Measurements from ENCODE around the gene NR6A1. TPM values are rescaled to one million over a fixed set of nuclear protein-coding genes. Genes with fewer than 3 reads are reported as not detected.

Gene NR6A1
- total and polyA plus RNA-seq, 9 donors: 0.41 to 0.93 (median 0.62) TPM

- Histone ChIP-seq H3K36me3 (ENCODE audit: control insufficient read depth, insufficient read depth, low read length) (peaks cover 6% of the 10 kb centered on the region), H3K4me3 (ENCODE audit: low read length) (no peak overlapping the region), H3K27ac (ENCODE audit: low read length) (no peak overlapping the region), H3K4me1 (ENCODE audit: control insufficient read depth, insufficient read depth, low read length) (no peaks in the 10 kb centered on the region), H3K27me3 (ENCODE audit: control insufficient read depth, insufficient read depth, low read length) (no peaks in the 10 kb centered on the region), H3K9me3 (replicated peaks; ENCODE audit: control insufficient read depth, low read depth, low read length) (no peaks in the 10 kb centered on the region)
- DNase-seq: no peak
- WGBS (ENCODE audit: insufficient coverage): no CpG with 5 or more reads among the region's 16 CpGs
Observed at GRCh38 chr9:124695280-124695890, 75.7 kb downstream of the NR6A1 start.

DNA sequence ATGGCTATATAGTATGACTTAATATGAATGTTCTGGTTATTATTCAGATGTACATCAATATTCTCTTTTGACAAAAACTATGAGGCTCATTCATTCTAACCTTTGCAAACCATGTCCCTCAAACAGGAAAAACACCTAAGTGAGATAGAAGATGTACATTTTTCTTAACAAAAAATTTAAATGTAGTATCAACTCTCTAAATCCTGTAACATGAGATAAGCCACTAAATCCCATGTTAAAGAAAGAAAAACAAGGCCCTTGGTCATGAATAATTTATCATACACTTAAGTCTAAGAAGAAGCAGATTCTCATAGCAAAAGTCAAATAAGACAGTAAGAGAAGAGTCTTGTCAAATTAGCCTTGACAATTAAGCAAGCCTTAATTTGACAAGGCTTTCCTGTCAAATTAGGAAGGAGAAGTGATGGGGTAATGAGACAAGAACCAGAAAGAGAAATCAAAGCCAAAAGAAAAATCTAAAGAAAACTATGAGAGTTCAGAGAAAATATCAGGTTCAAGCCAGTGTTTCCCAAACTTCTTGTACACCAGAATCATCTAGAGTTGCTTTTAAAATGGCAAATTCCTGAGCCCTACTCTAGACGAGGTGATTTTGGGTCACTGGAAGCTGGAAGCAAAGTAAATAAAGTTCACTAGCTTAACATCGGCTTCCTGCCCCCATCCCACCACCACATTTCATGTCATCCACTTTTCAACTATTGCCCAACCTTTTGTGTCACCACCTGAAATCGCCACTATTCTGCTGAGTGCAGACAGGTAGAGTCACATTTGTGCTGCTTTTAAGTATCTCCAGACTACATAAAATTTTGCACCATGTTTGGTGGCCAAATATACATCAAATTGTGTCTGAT is 76.5 kb downstream of the NR6A1 start:
- no peak for DNase-seq
- 70% methylated on average over 2 of the region's 3 CpGs for WGBS (ENCODE audit: insufficient coverage)
- no peaks in the 10 kb centered on the region for H3K9me3 ChIP-seq (replicated peaks; ENCODE audit: control insufficient read depth, low read depth, low read length)
- H3K27me3 ChIP-seq (ENCODE audit: control insufficient read depth, insufficient read depth, low read length): no peaks in the 10 kb centered on the region
- H3K27ac ChIP-seq (ENCODE audit: low read length): no peak overlapping the region
- H3K4me1 ChIP-seq (ENCODE audit: control insufficient read depth, insufficient read depth, low read length): no peaks in the 10 kb centered on the region
- H3K4me3 ChIP-seq (ENCODE audit: low read length): no peak overlapping the region
- H3K36me3 ChIP-seq (ENCODE audit: control insufficient read depth, insufficient read depth, low read length): peaks cover 6% of the 10 kb centered on the region

DNA sequence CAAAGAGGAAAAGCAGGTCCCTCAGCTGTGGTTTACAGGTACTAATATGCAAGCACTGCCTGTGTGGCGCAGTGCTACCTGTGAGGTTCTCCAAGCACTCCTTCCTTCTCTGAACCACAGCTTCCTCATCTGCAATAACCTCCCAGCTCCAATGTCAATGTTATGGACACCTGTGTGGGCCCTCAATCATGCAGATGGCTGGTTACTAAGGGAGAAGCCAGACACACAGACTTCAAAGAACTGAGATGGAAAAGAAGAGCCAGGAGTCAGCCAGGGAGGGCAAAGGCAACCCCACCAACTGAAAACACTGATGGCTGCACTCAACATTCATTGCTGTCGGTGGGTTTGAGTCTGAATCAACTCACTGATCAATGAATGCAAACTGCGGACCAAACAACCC is 77.7 kb downstream of the NR6A1 start:
- H3K9me3 ChIP-seq (replicated peaks; ENCODE audit: control insufficient read depth, low read depth, low read length): no peaks in the 10 kb centered on the region
- H3K27me3 ChIP-seq (ENCODE audit: control insufficient read depth, insufficient read depth, low read length): no peaks in the 10 kb centered on the region
- H3K4me3 ChIP-seq (ENCODE audit: low read length): no peak overlapping the region
- no peak overlapping the region for H3K27ac ChIP-seq (ENCODE audit: low read length)
- WGBS (ENCODE audit: insufficient coverage): 89% methylated on average over 2 of the region's 3 CpGs
- peaks cover 6% of the 10 kb centered on the region for H3K36me3 ChIP-seq (ENCODE audit: control insufficient read depth, insufficient read depth, low read length)
- H3K4me1 ChIP-seq (ENCODE audit: control insufficient read depth, insufficient read depth, low read length): no peaks in the 10 kb centered on the region
- DNase-seq: no peak

DNA sequence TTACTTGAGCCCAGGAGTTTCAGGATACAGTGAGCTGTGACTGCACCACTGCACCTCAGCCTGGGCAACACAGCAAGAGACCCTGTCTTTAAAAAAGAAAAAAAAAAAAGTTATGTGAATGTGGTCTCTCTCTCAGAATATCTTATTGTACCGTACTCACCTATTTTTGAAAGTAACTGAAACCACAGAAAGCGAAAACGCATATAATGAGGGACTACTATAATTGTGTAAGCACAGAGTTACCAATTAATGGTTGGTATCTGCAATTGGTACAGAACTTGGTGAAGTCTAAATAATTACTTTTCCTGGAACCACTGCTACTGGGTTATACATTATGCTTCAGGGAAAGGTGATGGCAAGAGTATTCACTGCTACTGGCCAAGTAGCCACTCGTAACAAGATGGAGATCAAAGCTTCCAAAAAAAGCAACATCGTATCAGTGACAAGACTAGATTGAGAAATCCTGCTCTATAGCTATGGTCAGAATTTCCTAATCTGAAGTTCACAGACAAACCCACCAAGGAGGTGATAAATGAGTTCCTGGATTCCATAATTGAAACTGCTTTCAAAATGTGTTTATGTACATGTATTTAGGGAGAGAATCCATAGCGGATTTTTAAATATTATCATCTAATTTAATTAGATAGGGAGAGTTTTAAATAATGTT is 82.7 kb downstream of the NR6A1 start:
- Histone ChIP-seq H3K27me3 (ENCODE audit: control insufficient read depth, insufficient read depth, low read length) (no peaks in the 10 kb centered on the region), H3K9me3 (replicated peaks; ENCODE audit: control insufficient read depth, low read depth, low read length) (no peaks in the 10 kb centered on the region), H3K36me3 (ENCODE audit: control insufficient read depth, insufficient read depth, low read length) (peaks cover 3% of the 10 kb centered on the region), H3K4me1 (ENCODE audit: control insufficient read depth, insufficient read depth, low read length) (peaks cover 2% of the 10 kb centered on the region), H3K4me3 (ENCODE audit: low read length) (no peak overlapping the region), H3K27ac (ENCODE audit: low read length) (no peak overlapping the region)
- no peak for DNase-seq
- WGBS (ENCODE audit: insufficient coverage): 92% methylated on average over 2 of the region's 6 CpGs

DNA sequence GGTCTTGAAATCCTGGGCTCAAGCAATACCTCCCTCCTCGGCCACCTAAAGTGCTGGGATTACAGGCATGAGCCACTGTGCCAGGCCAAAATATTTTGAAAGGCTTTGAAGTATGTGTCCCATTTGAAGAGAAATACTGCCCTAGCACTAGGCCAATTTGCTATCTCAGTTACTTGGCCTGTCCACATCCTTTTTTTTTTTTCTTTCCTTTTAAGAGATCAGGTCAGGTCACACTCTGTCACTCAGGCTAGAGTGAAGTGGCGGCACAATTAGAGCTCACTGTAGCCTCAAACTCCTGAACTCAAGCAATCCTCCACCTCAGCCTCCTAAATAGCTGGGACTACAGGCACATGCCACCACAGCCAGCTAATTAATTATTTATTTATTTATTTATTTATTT is 84.2 kb downstream of the NR6A1 start:
- no peak overlapping the region for H3K27ac ChIP-seq (ENCODE audit: low read length)
- H3K27me3 ChIP-seq (ENCODE audit: control insufficient read depth, insufficient read depth, low read length): no peaks in the 10 kb centered on the region
- no peak overlapping the region for H3K4me3 ChIP-seq (ENCODE audit: low read length)
- no peak for DNase-seq
- H3K9me3 ChIP-seq (replicated peaks; ENCODE audit: control insufficient read depth, low read depth, low read length): no peaks in the 10 kb centered on the region
- H3K4me1 ChIP-seq (ENCODE audit: control insufficient read depth, insufficient read depth, low read length): peaks cover 2% of the 10 kb centered on the region
- WGBS (ENCODE audit: insufficient coverage): no CpG with 5 or more reads among the region's 2 CpGs
- H3K36me3 ChIP-seq (ENCODE audit: control insufficient read depth, insufficient read depth, low read length): peaks cover 3% of the 10 kb centered on the region

DNA sequence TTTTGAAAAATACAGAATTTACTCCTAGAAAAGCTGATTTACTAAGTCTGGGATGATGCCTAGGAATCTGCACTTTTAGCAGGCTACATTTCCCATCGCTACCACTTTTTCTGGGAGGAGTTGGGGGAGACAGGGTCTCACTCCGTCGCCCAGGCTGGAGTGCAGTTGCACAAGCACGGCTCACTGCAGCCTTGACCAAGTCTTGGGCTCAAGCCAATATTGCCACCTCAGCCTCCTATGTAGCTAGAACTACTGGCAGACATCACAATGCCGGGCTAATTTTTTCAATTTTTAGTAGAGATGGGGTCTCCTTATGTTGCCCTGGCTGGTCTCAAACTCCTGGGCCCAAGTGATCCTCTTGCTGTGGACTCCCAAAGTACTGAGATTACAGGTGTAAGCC is 85.9 kb downstream of the NR6A1 start:
- no peaks in the 10 kb centered on the region for H3K27me3 ChIP-seq (ENCODE audit: control insufficient read depth, insufficient read depth, low read length)
- no peak for DNase-seq
- H3K27ac ChIP-seq (ENCODE audit: low read length): no peak overlapping the region
- peaks cover 2% of the 10 kb centered on the region for H3K4me1 ChIP-seq (ENCODE audit: control insufficient read depth, insufficient read depth, low read length)
- whole genome bisulfite sequencing (ENCODE audit: insufficient coverage): 83% methylated on average over 4 of the region's 5 CpGs
- H3K36me3 ChIP-seq (ENCODE audit: control insufficient read depth, insufficient read depth, low read length): no peaks in the 10 kb centered on the region
- H3K9me3 ChIP-seq (replicated peaks; ENCODE audit: control insufficient read depth, low read depth, low read length): no peaks in the 10 kb centered on the region
- no peak overlapping the region for H3K4me3 ChIP-seq (ENCODE audit: low read length)

- H3K9me3 ChIP-seq (replicated peaks; ENCODE audit: control insufficient read depth, low read depth, low read length): no peaks in the 10 kb centered on the region
- WGBS (ENCODE audit: insufficient coverage): 33% methylated on average over 1 of the region's 1 CpG
- peak; percentile 41 for DNase-seq
Observed at GRCh38 chr9:124684169-124684568, 86.9 kb downstream of the NR6A1 start.

DNA sequence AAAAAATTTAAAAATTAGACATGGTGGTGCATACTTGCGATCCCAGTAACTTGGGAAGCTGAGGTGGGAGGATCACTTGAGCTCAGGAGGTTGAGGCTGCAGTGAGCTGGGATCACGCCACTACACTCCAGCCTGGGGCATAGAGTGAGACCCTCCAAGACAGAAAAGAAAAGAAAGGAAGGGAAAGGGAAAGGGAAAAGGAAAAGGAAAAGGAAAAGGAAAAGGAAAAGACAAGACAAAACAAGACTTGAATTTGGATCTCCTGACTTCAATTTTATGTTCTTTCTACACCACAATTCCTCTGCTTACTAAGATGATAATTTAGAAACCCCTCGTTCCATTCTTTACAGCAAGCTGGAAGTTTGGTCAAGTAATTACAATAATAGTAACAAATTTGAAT is 88.1 kb downstream of the NR6A1 start:
- WGBS (ENCODE audit: insufficient coverage): 100% methylated on average over 2 of the region's 3 CpGs
- Histone ChIP-seq H3K27ac (ENCODE audit: low read length) (no peak overlapping the region), H3K4me3 (ENCODE audit: low read length) (no peak overlapping the region), H3K9me3 (replicated peaks; ENCODE audit: control insufficient read depth, low read depth, low read length) (no peaks in the 10 kb centered on the region), H3K4me1 (ENCODE audit: control insufficient read depth, insufficient read depth, low read length) (peaks cover 2% of the 10 kb centered on the region), H3K27me3 (ENCODE audit: control insufficient read depth, insufficient read depth, low read length) (no peaks in the 10 kb centered on the region), H3K36me3 (ENCODE audit: control insufficient read depth, insufficient read depth, low read length) (no peaks in the 10 kb centered on the region)
- DNase-seq: no peak

More at GRCh38 chr9:124684169-124684568, 86.9 kb downstream of the NR6A1 start:
- no peaks in the 10 kb centered on the region for H3K27me3 ChIP-seq (ENCODE audit: control insufficient read depth, insufficient read depth, low read length)
- no peaks in the 10 kb centered on the region for H3K36me3 ChIP-seq (ENCODE audit: control insufficient read depth, insufficient read depth, low read length)
- H3K4me3 ChIP-seq (ENCODE audit: low read length): no peak overlapping the region
- H3K27ac ChIP-seq (ENCODE audit: low read length): no peak overlapping the region
- peaks cover 2% of the 10 kb centered on the region for H3K4me1 ChIP-seq (ENCODE audit: control insufficient read depth, insufficient read depth, low read length)

- no peak overlapping the region for H3K27ac ChIP-seq (ENCODE audit: low read length)
- WGBS (ENCODE audit: insufficient coverage): no CpG with 5 or more reads among the region's 1 CpG
- H3K9me3 ChIP-seq (replicated peaks; ENCODE audit: control insufficient read depth, low read depth, low read length): no peaks in the 10 kb centered on the region
- no peaks in the 10 kb centered on the region for H3K27me3 ChIP-seq (ENCODE audit: control insufficient read depth, insufficient read depth, low read length)
- no peak overlapping the region for H3K4me3 ChIP-seq (ENCODE audit: low read length)
- peaks cover 6% of the 10 kb centered on the region for H3K4me1 ChIP-seq (ENCODE audit: control insufficient read depth, insufficient read depth, low read length)
- DNase-seq: no peak
- H3K36me3 ChIP-seq (ENCODE audit: control insufficient read depth, insufficient read depth, low read length): no peaks in the 10 kb centered on the region
Observed at GRCh38 chr9:124680714-124681390, 90.3 kb downstream of the NR6A1 start.

DNA sequence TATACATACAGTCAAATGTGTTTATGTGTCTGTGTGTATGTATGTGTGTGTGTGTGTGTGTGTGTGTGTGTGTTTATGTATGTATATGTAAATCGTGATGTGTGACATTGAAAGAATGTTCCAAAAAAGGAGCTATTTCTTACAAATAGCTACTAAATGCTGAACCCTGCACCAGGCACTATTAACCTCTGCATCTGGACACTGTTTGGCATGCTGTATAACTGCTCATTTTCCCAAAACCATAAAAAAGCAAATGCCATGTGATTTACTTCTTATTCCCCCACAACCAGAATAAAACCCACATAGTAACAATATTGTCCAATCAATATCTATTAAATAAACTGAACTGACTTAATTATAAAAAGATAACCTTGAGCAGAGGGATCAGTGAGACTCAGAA is 91.1 kb downstream of the NR6A1 start:
- Histone ChIP-seq H3K4me1 (ENCODE audit: control insufficient read depth, insufficient read depth, low read length) (peaks cover 10% of the 10 kb centered on the region), H3K9me3 (replicated peaks; ENCODE audit: control insufficient read depth, low read depth, low read length) (no peaks in the 10 kb centered on the region), H3K4me3 (ENCODE audit: low read length) (no peak overlapping the region), H3K27ac (ENCODE audit: low read length) (no peak overlapping the region), H3K27me3 (ENCODE audit: control insufficient read depth, insufficient read depth, low read length) (no peaks in the 10 kb centered on the region), H3K36me3 (ENCODE audit: control insufficient read depth, insufficient read depth, low read length) (no peaks in the 10 kb centered on the region)
- no CpG with 5 or more reads among the region's 1 CpG for WGBS (ENCODE audit: insufficient coverage)
- DNase-seq: no peak
